ENCODE results near the gene TNRC6B. TPM values are rescaled to one million over a fixed set of nuclear protein-coding genes. Genes with fewer than 3 reads are reported as not detected.
A peak's percentile ranks its signal among the peaks of the same experiment; 100 is the strongest.

TNRC6B gene
- polyA plus RNA-seq, 3 donors = 7.2 to 16.5 (median 11.8) TPM

GRCh38 chr22:40368836-40369235 is 191.1 kb downstream of the TNRC6B start:
- H4K20me1 ChIP-seq (ENCODE audit: insufficient read depth, low read length) = no peaks in the 10 kb centered on the region
- Mint-ChIP-seq H3K4me1 (peaks cover 17% of the 10 kb centered on the region), H3K4me3 (no peak overlapping the region), H3K9me3 (no peaks in the 10 kb centered on the region), H3K36me3 (peaks cover 48 to 51% of the 10 kb centered on the region in 2 donors), H3K27ac (peak overlapping the region in 6 of 7 donors; percentile 8 to 64 (median 52)), H3K27me3 (ENCODE audit: low read depth in 3 of 3) (no peaks in the 10 kb centered on the region)
- H3K4me2 ChIP-seq (replicated peaks; ENCODE audit: extremely low read depth, low read length, poor library complexity, severe bottlenecking) = no peak overlapping the region
- peaks cover 21% of the 10 kb centered on the region for H3K79me2 ChIP-seq (ENCODE audit: insufficient read depth, low read length)
- no peak for DNase-seq
- peaks cover 5 to 15% of the 10 kb centered on the region in 2 donors for H3K4me1 ChIP-seq (ENCODE audit: control insufficient read depth in 1 of 2, insufficient read depth in 2 of 2, low read length in 2 of 2)
- 100% methylated on average over 1 of the region's 3 CpGs for WGBS (ENCODE audit: insufficient coverage)
- H3K27me3 ChIP-seq (ENCODE audit: control insufficient read depth in 2 of 2, insufficient read depth in 2 of 2, low read length in 2 of 2) = no peaks in the 10 kb centered on the region
- H3K4me3 ChIP-seq (replicated peaks in 1 of 3; ENCODE audit: low read depth in 2 of 3, low read length in 3 of 3) = no peak overlapping the region
- H3K27ac ChIP-seq (ENCODE audit: low read depth in 1 of 2, low read length in 2 of 2) = no peak overlapping the region
- H3K9ac ChIP-seq (ENCODE audit: insufficient read depth, low read length, poor library complexity, severe bottlenecking) = no peak overlapping the region
- H3K36me3 ChIP-seq (replicated peaks in 1 of 2; ENCODE audit: control insufficient read depth in 1 of 2, insufficient read depth in 2 of 2, low read length in 2 of 2) = peaks cover 45 to 59% of the 10 kb centered on the region in 2 donors
- intact Hi-C loops (cut with micrococcal nuclease) = no loop called here
- H3K9me3 ChIP-seq (replicated peaks in 1 of 2; ENCODE audit: control insufficient read depth in 1 of 2, insufficient read depth in 1 of 2, low read length in 2 of 2) = no peaks in the 10 kb centered on the region
- H2AFZ ChIP-seq (ENCODE audit: insufficient read depth, low read depth, low read length, poor library complexity, severe bottlenecking) = no peak overlapping the region
- TF ChIP-seq CTCF (IDR thresholded peaks at IDR 0.05) = no peak

- TF ChIP-seq CTCF (IDR thresholded peaks at IDR 0.05) = no peak
- 94% methylated on average over 6 of the region's 8 CpGs for whole genome bisulfite sequencing (ENCODE audit: insufficient coverage)
- no peak overlapping the region for H3K4me2 ChIP-seq (replicated peaks; ENCODE audit: extremely low read depth, low read length, poor library complexity, severe bottlenecking)
- H3K4me1 ChIP-seq (ENCODE audit: control insufficient read depth in 1 of 2, insufficient read depth in 2 of 2, low read length in 2 of 2) = peaks cover 18 to 28% of the 10 kb centered on the region in 2 donors
- no peaks in the 10 kb centered on the region for H3K27me3 ChIP-seq (ENCODE audit: control insufficient read depth in 2 of 2, insufficient read depth in 2 of 2, low read length in 2 of 2)
- peaks cover 26% of the 10 kb centered on the region for H3K4me1 Mint-ChIP-seq
- no peaks in the 10 kb centered on the region for H3K9me3 ChIP-seq (replicated peaks in 1 of 2; ENCODE audit: control insufficient read depth in 1 of 2, insufficient read depth in 1 of 2, low read length in 2 of 2)
- peaks cover 5 to 11% of the 10 kb centered on the region in 2 donors for H3K36me3 ChIP-seq (replicated peaks in 1 of 2; ENCODE audit: control insufficient read depth in 1 of 2, insufficient read depth in 2 of 2, low read length in 2 of 2)
- H3K27me3 Mint-ChIP-seq (ENCODE audit: low read depth in 3 of 3) = no peaks in the 10 kb centered on the region
- intact Hi-C loops (cut with micrococcal nuclease) = no loop called here
- H4K20me1 ChIP-seq (ENCODE audit: insufficient read depth, low read length) = peaks cover 19% of the 10 kb centered on the region
- peaks cover 6 to 14% of the 10 kb centered on the region in 2 donors for H3K36me3 Mint-ChIP-seq
- peak overlapping the region in 1 of 7 donors; percentile 41 for H3K27ac Mint-ChIP-seq
- no peak overlapping the region for H3K4me3 Mint-ChIP-seq
- no peak overlapping the region for H3K9ac ChIP-seq (ENCODE audit: insufficient read depth, low read length, poor library complexity, severe bottlenecking)
- peaks cover 61% of the 10 kb centered on the region for H3K79me2 ChIP-seq (ENCODE audit: insufficient read depth, low read length)
- no peak overlapping the region for H3K27ac ChIP-seq (ENCODE audit: low read depth in 1 of 2, low read length in 2 of 2)
- peaks cover 0 to 2% (median 0%) of the 10 kb centered on the region in 7 donors for H3K9me3 Mint-ChIP-seq
- no peak overlapping the region for H2AFZ ChIP-seq (ENCODE audit: insufficient read depth, low read depth, low read length, poor library complexity, severe bottlenecking)
- DNase-seq = no peak
- H3K4me3 ChIP-seq (replicated peaks in 1 of 3; ENCODE audit: low read depth in 2 of 3, low read length in 3 of 3) = no peak overlapping the region
Measured at GRCh38 chr22:40374567-40374966, 196.8 kb downstream of the TNRC6B start.
